Measurements from ENCODE around the gene IFNL3.

The IFNL3 gene

DNA sequence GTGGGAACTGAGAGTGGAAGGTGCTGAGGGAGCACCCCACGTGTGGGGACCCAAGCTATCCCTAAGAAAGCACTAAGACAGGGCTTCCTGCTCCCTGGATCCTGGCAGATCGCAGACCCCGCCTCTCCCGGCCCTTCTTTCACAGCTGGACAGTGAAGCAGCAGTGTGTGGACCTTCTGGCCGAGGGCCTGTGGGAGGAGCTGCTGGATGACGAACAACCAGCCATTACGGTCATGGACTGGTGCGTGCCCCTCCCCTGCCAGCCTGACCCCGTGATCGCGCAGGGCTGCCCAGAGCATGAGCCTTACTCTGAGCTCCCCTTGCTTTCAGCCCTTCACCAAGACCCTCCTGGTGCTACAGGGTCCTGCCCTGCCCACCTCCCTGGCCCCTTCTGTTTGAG is 45.8 kb downstream of the IFNL3 start:
- TF ChIP-seq, protein P1, sequence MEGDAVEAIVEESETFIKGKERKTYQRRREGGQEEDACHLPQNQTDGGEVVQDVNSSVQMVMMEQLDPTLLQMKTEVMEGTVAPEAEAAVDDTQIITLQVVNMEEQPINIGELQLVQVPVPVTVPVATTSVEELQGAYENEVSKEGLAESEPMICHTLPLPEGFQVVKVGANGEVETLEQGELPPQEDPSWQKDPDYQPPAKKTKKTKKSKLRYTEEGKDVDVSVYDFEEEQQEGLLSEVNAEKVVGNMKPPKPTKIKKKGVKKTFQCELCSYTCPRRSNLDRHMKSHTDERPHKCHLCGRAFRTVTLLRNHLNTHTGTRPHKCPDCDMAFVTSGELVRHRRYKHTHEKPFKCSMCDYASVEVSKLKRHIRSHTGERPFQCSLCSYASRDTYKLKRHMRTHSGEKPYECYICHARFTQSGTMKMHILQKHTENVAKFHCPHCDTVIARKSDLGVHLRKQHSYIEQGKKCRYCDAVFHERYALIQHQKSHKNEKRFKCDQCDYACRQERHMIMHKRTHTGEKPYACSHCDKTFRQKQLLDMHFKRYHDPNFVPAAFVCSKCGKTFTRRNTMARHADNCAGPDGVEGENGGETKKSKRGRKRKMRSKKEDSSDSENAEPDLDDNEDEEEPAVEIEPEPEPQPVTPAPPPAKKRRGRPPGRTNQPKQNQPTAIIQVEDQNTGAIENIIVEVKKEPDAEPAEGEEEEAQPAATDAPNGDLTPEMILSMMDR (conservative IDR thresholded peaks at IDR 0.05): no peak
- no peak for TF ChIP-seq ZFX (IDR thresholded peaks at IDR 0.05)
- H3K27ac ChIP-seq: no peak overlapping the region

DNA sequence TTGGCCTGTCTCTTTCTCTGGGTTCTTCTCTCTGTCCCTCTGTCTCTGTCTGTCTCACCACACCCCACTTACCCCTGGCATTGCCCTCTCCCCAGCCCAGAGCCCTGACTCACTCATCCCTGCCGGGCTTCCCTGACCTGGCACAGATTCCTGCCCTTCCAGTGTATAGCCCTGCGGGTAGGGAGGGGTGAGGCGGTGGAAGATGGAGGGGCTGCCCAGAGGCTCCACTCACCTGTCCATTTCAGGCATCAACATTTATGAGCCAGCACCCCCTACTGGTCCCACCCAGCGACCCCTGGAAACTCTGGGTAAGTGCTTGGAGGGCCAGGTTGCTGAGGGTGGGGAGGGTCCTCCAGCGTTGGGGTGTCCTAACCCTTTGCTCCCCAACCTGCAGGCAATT is 47.0 kb downstream of the IFNL3 start:
- TF ChIP-seq, protein P1 (conservative IDR thresholded peaks at IDR 0.05): no peak
- TF ChIP-seq ZFX (IDR thresholded peaks at IDR 0.05): no peak
- no peak overlapping the region for H3K27ac ChIP-seq

DNA sequence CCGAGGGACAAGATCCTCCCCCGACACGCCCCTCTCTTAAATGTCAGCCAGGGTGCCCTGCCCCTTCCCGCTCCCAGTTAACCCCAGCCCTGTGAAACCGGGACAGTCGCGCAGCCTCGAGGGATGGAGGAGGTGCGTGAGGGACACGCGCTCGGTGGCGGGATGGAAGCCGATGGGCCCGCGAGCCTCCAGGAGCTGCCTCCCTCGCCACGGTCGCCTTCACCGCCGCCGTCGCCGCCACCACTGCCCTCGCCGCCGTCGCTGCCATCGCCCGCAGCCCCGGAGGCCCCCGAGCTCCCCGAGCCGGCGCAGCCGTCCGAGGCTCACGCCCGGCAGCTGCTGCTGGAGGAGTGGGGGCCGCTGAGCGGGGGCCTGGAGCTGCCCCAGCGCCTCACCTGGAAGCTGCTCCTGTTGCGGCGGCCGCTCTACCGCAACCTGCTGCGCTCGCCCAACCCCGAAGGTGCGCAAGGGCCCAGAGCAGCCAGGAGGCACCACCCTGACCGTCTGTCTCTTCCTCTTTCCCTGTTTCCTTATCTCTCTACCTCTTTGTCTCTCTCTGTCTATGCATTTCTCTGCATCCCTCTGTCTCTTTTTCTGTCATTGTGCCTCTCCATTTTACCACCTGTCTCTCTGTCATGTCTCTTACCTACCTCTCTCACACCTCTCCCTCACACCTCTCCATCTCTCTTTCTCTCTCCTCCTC is 47.8 kb downstream of the IFNL3 start, which contains the start of gene NCCRP1:
TSS of gene NCCRP1 (plus strand) at position 105 of the 703 bp plus-strand sequence. CDS start at position 124, 19 bp downstream.
- TF ChIP-seq ZFX (IDR thresholded peaks at IDR 0.05): no peak
- TF ChIP-seq, protein P1 (conservative IDR thresholded peaks at IDR 0.05): no peak

DNA sequence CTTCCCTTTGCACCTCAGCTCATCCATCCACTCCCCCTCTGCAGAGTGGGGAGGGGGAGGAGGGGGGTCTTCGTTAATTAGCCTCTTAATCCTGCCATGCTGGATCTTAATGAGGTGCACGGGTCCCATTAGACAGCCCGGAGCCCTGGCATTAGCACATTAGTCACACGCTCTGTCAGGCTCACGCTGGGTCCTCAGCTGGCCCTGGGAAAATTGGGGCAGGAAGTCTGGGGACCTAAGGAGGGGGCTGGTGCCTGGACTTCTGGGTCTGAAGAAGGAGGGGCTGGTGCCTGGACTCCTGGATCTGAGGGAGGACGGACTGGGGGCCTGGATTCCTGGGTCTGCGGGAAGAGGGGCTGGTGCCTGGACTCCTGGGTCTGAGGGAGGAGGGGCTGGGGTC is 48.5 kb downstream of the IFNL3 start:
- H3K27ac ChIP-seq: no peak overlapping the region
- TF ChIP-seq, protein P1 (conservative IDR thresholded peaks at IDR 0.05): no peak
- TF ChIP-seq ZFX (IDR thresholded peaks at IDR 0.05): no peak

More for the DNA sequence above, 47.8 kb downstream of the IFNL3 start, which contains the start of gene NCCRP1:
- no peak within 1 kb of the TSS for H3K27ac ChIP-seq

DNA sequence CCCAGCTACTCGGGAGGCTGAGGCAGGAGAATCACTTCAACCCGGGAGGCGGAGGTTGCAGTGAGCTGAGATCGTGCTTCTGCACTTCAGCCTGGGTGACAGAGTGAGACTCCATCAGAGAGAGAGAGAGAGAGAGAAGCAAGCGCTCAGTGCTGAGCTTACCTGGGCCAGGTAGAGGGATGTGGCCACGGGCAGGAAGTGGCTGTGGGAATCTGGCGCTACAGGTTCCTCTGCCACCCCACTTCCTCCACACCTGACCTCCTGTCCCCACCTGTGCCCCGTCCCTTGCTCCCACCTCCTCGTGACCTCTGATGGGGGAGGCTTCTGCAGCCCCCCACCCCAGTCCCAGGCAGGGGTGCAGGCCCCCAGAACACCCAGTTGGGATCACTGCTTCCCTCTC is 49.1 kb downstream of the IFNL3 start:
- TF ChIP-seq ZFX (IDR thresholded peaks at IDR 0.05): no peak
- TF ChIP-seq, protein P1 (conservative IDR thresholded peaks at IDR 0.05): no peak
- no peak overlapping the region for H3K27ac ChIP-seq

DNA sequence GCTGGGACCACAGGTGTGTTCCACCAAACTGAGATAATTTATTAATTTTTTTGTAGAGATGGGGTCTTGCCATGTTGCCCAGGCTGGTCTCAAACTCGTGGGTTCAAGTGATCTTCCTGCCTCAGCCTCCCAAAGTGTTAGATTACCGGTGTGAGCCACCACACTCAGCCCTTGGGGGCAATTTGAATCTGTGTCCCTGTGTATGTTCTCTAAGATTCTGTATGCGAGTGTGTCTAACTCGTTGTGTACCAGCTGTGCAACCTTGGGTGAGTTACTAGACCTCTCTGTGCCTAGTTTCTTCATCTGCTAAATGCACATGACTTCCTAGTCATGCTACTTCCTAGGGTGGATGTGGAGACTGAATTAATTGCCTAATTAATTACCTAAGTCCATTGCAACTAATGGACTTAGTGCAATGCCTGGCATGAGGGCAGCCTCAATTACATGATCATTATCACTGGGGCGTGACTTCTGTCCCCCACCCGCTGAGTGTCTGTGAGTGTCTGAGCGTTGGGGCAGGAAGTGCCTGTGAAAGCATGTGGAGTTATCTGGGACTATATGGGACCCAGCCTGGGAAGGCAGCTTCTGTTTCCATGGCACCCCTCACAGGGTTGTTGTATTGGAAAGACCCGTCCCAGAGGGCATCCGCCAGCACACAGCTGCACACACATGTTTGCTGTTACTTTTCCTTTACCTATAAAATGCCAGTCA is 49.8 kb downstream of the IFNL3 start:
- no peak overlapping the region for H3K27ac ChIP-seq
- TF ChIP-seq, protein P1 (conservative IDR thresholded peaks at IDR 0.05): no peak
- no peak for TF ChIP-seq ZFX (IDR thresholded peaks at IDR 0.05)

DNA sequence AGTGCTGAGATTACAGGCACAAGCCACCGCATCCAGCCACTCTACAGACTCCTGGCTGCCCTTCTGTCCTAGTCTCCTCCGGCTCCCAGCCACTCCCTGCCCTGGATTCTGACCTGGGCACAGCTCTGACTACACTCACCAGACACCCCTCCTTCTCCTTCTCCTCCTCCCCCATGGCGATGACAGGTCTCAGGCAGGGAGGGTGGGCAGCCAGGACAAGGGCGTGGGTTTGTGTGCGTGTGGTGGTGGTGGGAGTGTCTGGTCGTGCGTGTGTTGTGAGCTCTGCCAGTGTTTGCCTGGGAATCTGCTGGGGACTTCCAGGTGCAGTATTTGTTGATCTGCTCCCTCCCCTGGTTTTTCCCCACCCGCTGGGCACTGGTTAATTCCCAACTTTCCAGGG is 51.0 kb downstream of the IFNL3 start:
- H3K27ac ChIP-seq: no peak overlapping the region
- TF ChIP-seq, protein P1 (conservative IDR thresholded peaks at IDR 0.05): no peak
- TF ChIP-seq ZFX (IDR thresholded peaks at IDR 0.05): no peak

All from C4-2B (cell line).